Measurements from ENCODE around the gene RFC3. TPM values are rescaled to one million over a fixed set of nuclear protein-coding genes. Genes with fewer than 3 reads are reported as not detected.

The RFC3 gene
- polyA plus RNA-seq, 6 donors from 2014 or later: 6.7 to 10.9 (median 8.0) TPM

DNA sequence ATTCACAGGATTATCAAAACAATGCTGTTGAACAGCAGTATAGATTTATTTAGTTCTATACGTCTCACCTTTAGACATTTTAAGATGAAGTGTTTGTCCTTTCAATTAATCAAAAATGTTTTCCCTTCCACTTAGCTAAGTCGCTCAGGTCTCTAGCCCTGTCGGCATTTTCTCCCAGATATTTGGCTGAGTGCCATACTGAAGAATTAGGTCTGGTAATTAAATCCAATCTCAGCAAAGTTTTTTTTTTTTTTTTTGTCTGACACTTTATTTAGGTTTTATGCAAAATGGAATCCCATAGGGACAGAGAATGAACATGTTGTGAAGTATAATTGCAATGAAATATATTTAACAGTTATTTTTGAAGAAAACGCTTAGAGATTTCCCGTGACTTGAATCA, 44.1 kb downstream of the RFC3 start:
- H3K27ac Mint-ChIP-seq: no peak overlapping the region
- DNase-seq (no peak), ATAC-seq (ENCODE audit: low read depth in 2 of 2) (no peak)
- H3K27me3 Mint-ChIP-seq: no peaks in the 10 kb centered on the region
- peaks cover 11 to 17% (median 16%) of the 10 kb centered on the region in 3 donors for H3K4me1 Mint-ChIP-seq
- H3K9me3 Mint-ChIP-seq: peaks cover 4 to 9% (median 6%) of the 10 kb centered on the region in 7 donors
- H3K36me3 Mint-ChIP-seq: peaks cover 7 to 12% of the 10 kb centered on the region in 2 donors
- no peak overlapping the region for H3K4me3 Mint-ChIP-seq

DNA sequence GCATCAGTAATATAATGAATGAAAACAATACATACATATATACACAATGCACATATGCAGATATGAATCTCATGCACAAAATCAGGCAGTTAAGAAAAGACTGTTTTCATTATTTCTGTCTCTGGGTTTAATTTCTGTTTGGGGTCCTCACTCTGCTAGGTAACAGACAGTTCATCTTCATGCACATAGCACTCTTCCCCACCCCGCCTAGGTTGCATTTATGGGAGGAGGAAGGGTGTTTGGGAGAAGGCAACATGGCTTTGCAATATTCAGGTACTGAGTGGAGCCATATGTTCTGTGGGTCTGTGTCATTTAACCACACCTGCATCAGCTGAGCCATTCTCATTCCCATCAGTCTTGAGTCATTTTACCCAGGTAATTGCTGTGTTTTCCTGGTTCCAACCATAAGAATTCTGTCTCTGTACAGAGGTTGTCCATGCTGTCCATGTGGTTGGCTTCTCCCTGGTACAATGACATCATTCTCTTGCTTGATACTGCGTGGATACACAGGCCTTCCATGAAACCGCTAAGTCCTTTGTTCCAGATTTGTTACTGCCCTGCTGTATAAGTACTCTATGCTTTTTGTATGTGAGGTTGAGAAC, 45.3 kb downstream of the RFC3 start:
- H3K4me1 Mint-ChIP-seq: peaks cover 11 to 17% (median 16%) of the 10 kb centered on the region in 3 donors
- ATAC-seq (ENCODE audit: low read depth in 2 of 2) (no peak), DNase-seq (no peak)
- no peak overlapping the region for H3K4me3 Mint-ChIP-seq
- H3K27ac Mint-ChIP-seq: peak overlapping the region in 2 of 6 donors; percentile 15 to 32
- H3K36me3 Mint-ChIP-seq: peaks cover 7 to 11% of the 10 kb centered on the region in 2 donors
- H3K27me3 Mint-ChIP-seq: no peaks in the 10 kb centered on the region
- H3K9me3 Mint-ChIP-seq: peaks cover 4 to 11% (median 8%) of the 10 kb centered on the region in 7 donors

- H3K27ac Mint-ChIP-seq: peak overlapping the region in 2 of 6 donors; percentile 57 to 84
- no peak for DNase-seq
- peak; percentile 94 for ATAC-seq (ENCODE audit: low read depth in 2 of 2)
- peaks cover 4 to 11% (median 8%) of the 10 kb centered on the region in 7 donors for H3K9me3 Mint-ChIP-seq
- H3K36me3 Mint-ChIP-seq: peaks cover 4 to 11% of the 10 kb centered on the region in 2 donors
- peak overlapping the region in 3 of 8 donors; percentile 9 to 41 (median 18) for H3K4me3 Mint-ChIP-seq
- peaks cover 11 to 17% (median 16%) of the 10 kb centered on the region in 3 donors for H3K4me1 Mint-ChIP-seq
- H3K27me3 Mint-ChIP-seq: no peaks in the 10 kb centered on the region
Observed at GRCh38 chr13:33865945-33866344, 48.0 kb downstream of the RFC3 start.

DNA sequence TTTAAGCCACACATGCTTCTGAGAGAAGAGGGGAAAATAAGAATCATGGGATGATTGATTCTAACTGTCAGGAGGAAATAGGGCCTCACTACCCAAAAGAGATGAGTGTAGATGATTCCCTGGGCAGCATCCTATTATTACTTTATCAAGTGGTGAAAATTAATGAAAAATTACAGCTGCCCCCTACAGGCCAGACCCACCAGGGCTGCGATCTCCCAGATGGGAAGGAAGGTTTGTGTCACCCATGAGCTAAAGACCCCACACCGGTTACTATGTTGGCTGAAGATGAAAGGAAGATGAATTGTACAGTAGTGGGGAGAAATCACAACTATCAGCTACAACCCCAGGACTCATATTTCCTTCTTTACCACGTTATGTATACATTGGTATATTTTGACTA, 49.5 kb downstream of the RFC3 start:
- H3K27ac Mint-ChIP-seq: no peak overlapping the region

DNA sequence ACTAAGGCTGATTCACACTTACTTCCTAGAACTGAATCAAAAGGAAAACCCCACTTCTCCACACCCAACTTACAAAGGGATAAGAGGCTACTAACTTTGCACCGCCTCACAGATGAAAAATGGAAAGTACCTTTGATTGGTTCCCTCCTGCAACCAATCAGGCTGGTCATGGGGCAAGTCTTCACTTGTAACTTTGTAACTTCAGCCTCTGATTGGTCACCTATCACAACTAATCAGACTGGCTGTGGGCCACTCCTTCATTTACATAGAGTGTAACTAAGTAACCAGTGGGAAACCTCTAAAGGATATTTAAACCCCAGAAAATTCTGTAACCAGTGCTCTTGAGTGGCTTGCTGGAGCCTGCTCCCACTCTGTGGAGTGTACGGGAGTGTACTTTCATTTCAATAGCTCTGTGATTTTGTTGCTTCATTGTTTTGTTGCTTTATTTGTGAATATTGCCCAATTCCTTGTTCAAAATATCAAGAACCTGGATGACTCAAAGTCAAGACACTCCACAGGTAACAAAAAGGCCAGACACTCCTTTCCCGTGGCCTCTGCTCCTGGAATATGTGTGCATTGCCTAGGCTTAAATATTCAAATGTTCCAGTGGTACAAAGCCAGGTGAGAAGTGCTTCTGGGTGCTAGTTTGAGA, 50.5 kb downstream of the RFC3 start:
- ATAC-seq (ENCODE audit: low read depth in 2 of 2) (no peak), DNase-seq (no peak)
- Mint-ChIP-seq H3K9me3 (peaks cover 4 to 11% (median 8%) of the 10 kb centered on the region in 7 donors), H3K36me3 (peaks cover 4 to 11% of the 10 kb centered on the region in 2 donors), H3K27ac (no peak overlapping the region), H3K27me3 (no peaks in the 10 kb centered on the region), H3K4me1 (peaks cover 11 to 17% (median 16%) of the 10 kb centered on the region in 3 donors), H3K4me3 (no peak overlapping the region)

More for the DNA sequence above, 49.5 kb downstream of the RFC3 start:
- DNase-seq (no peak), ATAC-seq (ENCODE audit: low read depth in 2 of 2) (no peak)
- Mint-ChIP-seq H3K36me3 (peaks cover 4 to 11% of the 10 kb centered on the region in 2 donors), H3K4me1 (peaks cover 11 to 17% (median 16%) of the 10 kb centered on the region in 3 donors), H3K9me3 (peaks cover 4 to 11% (median 8%) of the 10 kb centered on the region in 7 donors), H3K27me3 (no peaks in the 10 kb centered on the region), H3K4me3 (no peak overlapping the region)

- DNase-seq (no peak), ATAC-seq (ENCODE audit: low read depth in 2 of 2) (no peak)
- Mint-ChIP-seq H3K9me3 (peaks cover 4 to 11% (median 8%) of the 10 kb centered on the region in 7 donors), H3K27ac (no peak overlapping the region), H3K4me1 (peaks cover 11 to 17% (median 16%) of the 10 kb centered on the region in 3 donors), H3K4me3 (no peak overlapping the region), H3K36me3 (peaks cover 4 to 11% of the 10 kb centered on the region in 2 donors), H3K27me3 (no peaks in the 10 kb centered on the region)
Observed at GRCh38 chr13:33869005-33869404, 51.1 kb downstream of the RFC3 start.

DNA sequence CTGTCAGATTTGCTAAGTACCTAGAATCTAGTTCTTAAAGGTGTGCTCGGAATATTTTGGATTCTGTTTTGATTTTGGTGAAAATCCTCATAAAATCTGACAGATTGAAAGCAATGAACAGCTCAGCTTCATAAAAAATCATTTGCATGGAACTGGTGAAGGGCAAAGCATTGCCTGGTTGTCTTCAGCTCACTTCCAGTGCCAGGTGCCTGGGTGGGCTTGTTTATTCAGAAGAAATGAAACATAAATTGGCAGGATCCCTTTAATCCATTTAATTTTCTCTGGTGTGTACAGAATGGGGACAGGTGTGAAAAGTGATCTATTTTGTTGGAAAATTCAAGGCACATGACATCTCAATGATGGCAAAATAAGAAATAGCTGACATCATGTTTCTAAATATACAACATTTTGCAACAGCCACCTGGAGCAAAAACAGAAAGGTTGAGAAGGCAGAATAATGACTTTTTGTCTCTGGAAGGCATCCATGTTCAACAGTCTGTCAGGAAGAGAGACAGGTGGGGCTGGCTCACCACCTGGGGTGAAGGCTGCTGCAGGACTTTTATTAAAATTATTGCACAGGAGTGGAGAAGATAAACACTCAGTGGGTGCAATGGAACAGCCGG, 52.2 kb downstream of the RFC3 start:
- Mint-ChIP-seq H3K4me1 (peaks cover 6 to 14% (median 11%) of the 10 kb centered on the region in 3 donors), H3K27ac (peak overlapping the region in 1 of 6 donors; percentile 25), H3K9me3 (peaks cover 0 to 11% (median 4%) of the 10 kb centered on the region in 7 donors), H3K36me3 (no peaks in the 10 kb centered on the region), H3K4me3 (no peak overlapping the region), H3K27me3 (no peaks in the 10 kb centered on the region)
- DNase-seq (no peak), ATAC-seq (ENCODE audit: low read depth in 2 of 2) (no peak)

DNA sequence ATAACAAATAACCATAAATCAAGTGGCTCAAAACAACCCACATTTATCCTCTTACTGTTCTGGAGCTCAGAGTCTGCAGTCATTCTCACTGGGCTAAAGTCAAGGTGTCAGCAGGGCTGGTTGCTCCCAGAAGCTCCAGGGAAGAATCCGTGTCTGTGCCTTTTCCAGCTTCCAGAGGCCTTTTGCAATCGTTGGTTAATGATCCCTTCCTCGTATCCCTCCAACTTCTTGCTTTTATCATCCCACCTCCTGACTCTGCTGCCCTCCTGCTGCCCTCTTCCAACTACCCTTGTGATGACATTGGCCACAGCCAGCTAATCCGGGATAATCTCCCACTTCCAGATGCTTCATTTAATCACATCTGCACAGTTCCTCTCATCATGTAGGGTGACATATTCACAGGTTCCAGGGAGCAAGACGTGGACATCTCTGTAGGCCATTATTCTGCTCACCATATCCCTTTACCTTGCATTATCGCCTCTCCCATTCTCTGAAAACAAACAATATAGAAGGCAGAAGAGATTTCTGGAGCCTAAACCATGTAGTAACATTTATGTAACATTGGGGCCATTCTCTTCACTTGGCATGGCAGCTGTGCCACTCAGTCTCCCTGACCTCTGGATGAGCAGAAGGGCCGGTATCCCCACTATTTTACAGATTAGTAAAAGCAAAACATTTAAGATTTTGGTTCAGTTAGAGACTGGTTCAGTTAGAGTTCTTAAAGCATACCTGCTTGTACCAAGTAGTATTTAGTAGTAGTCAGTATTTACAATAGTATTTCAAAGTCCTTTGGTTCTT, 53.5 kb downstream of the RFC3 start:
- Mint-ChIP-seq H3K4me1 (peaks cover 0 to 2% (median 0%) of the 10 kb centered on the region in 3 donors), H3K4me3 (no peak overlapping the region), H3K36me3 (no peaks in the 10 kb centered on the region), H3K27me3 (no peaks in the 10 kb centered on the region), H3K9me3 (peaks cover 0 to 5% (median 0%) of the 10 kb centered on the region in 7 donors), H3K27ac (peak overlapping the region in 3 of 6 donors; percentile 7 to 13 (median 11))
- DNase-seq (no peak), ATAC-seq (ENCODE audit: low read depth in 2 of 2) (no peak)

- ATAC-seq (ENCODE audit: low read depth in 2 of 2) (no peak), DNase-seq (no peak)
- Mint-ChIP-seq H3K4me1 (no peaks in the 10 kb centered on the region), H3K27ac (peak overlapping the region in 1 of 6 donors; percentile 7), H3K36me3 (no peaks in the 10 kb centered on the region), H3K9me3 (peaks cover 0 to 5% (median 0%) of the 10 kb centered on the region in 7 donors), H3K4me3 (no peak overlapping the region), H3K27me3 (no peaks in the 10 kb centered on the region)
Observed at GRCh38 chr13:33872005-33872351, 54.0 kb downstream of the RFC3 start.

DNA sequence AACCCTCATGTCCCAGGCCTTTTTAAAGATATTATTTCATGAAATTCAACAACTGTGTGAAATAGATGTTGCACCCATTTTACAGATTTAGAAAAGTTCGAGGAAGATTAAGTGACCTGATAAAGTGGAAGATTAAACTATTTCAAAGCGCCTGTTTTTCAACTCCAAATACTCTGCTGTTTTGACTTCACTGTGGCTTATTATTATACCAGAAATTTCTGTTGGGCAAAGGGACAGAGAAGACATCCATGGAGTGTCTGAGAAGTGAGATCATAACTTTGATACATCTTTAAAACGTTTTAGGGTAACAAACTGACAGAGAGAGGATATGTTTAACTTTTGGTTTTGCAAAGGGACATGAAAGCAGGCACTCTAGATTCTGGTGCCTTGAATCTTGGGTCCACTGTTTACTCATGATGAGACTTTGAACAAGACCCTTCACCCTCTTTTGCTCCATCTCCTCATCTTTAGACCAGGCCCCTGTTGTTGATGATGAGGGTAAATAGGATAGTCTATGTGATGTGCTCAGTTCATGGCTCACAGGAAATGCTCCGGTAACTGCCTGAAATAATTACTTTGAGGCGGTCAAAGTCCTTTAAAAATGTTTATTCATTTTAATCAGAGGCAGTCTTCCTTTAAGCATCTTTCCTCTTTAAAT, 55.4 kb downstream of the RFC3 start:
- H3K9me3 Mint-ChIP-seq: peaks cover 0 to 3% (median 0%) of the 10 kb centered on the region in 7 donors
- H3K4me3 Mint-ChIP-seq: no peak overlapping the region
- DNase-seq (no peak), ATAC-seq (ENCODE audit: low read depth in 2 of 2) (no peak)
- no peak overlapping the region for H3K27ac Mint-ChIP-seq
- H3K4me1 Mint-ChIP-seq: no peaks in the 10 kb centered on the region
- no peaks in the 10 kb centered on the region for H3K27me3 Mint-ChIP-seq
- H3K36me3 Mint-ChIP-seq: no peaks in the 10 kb centered on the region

DNA sequence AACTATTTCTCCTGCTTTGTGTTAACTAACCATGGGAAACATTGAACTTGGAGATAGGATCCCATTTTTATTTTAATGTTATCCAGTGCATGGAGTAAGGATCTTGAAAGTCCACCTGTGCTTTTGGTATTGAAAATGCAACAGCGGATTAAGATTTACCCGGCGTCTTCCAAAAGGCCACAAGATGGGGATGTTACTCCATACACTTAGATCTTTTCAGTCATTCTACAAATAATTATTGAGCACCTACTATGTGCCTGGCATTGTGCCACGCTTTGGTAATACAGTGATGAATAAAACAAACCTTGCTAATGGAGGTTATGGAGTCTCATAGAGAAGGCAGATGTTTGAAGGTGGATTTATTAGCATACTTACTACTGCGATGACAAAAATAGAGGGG, 56.9 kb downstream of the RFC3 start:
- H3K9me3 Mint-ChIP-seq: peaks cover 0 to under 1% (median 0%) of the 10 kb centered on the region in 7 donors
- no peaks in the 10 kb centered on the region for H3K27me3 Mint-ChIP-seq
- no peak for ATAC-seq (ENCODE audit: low read depth in 2 of 2)
- DNase-seq: no peak
- peaks cover under 1% of the 10 kb centered on the region in 2 donors for H3K36me3 Mint-ChIP-seq
- H3K4me1 Mint-ChIP-seq: no peaks in the 10 kb centered on the region
- no peak overlapping the region for H3K27ac Mint-ChIP-seq
- no peak overlapping the region for H3K4me3 Mint-ChIP-seq

DNA sequence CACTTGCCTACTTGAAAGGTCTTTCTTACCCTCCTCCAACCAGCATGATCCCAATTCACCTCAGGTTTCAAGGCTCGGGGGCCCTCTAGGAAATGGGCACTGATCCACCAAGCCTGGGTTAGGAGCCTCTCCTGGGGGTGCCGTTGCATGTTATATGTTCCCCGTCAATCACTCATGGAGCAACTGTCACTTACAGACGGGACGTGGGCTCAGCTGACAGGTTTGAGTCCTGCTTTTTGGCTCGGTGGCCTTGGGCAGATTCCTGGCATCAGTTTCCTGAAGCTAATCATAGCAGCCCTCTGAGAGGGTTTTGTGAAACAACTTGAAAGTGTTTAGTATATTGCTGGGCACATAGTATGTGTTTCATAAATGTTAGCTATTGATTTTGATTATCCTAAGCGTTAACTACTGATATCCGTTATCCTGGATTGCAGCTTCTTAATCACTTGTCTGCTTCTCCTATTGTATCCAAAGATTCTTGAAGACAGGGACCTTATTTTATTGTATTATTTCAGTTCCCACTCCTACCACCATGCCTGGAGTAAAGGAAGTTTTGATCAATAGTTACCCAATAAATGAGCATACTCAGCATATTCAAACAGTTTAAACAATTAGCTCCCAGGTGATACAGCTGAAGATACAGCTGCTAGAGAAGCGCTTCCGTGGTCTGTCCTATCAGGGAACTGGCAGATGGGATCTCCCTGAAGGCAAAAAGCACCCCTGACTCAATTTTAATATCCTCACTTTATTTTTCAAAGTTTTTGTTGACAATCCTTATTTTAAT, 57.9 kb downstream of the RFC3 start:
- Mint-ChIP-seq H3K4me1 (no peaks in the 10 kb centered on the region), H3K27ac (peak overlapping the region in 1 of 6 donors; percentile 3), H3K4me3 (no peak overlapping the region), H3K27me3 (no peaks in the 10 kb centered on the region), H3K36me3 (peaks cover 4% of the 10 kb centered on the region in 2 donors), H3K9me3 (peaks cover 0 to 2% (median 0%) of the 10 kb centered on the region in 7 donors)
- no peak for ATAC-seq (ENCODE audit: low read depth in 2 of 2)
- no peak for DNase-seq
